Activated naive CD8-positive, alpha-beta T cell treated with anti-CD3 and anti-CD28 coated beads, Interleukin-2, amount 10 ng/mL, durations not matched to agents 7 days and 5 days (primary cell): ENCODE results near the gene HMCN1. TPM values are rescaled to one million over a fixed set of nuclear protein-coding genes. Genes with fewer than 3 reads are reported as not detected.
"Not testable (repeated sequence)": the region's sequence is repeated elsewhere in the genome, so short reads cannot be mapped to it uniquely, and the experiment has no call there.

Source experiments
- ATAC-seq: fragments of 150-1000 bp; cut with Tn5 transposase; one replicate; pipeline ENCODE4 v1.10.0; 2021; ENCODE audit warnings: low read depth, moderate library complexity
- POLR2A ChIA-PET: fragments of 350-600 bp; sonication (Branson Sonifier 250); formaldehyde crosslinking; loops from one replicate; lab custom pipeline; 2021; ENCODE audit warnings: antibody characterized with exemption; lab: Charles Lee
- DNase-seq: peaks from one replicate; pipeline ENCODE4 v3.0.0; 2021
- H3K27ac Mint-ChIP-seq: one replicate; pipeline ENCODE4 v1.8.0; 2022; ENCODE audit warnings: mild to moderate bottlenecking, mixed read lengths
- H3K27me3 Mint-ChIP-seq: one replicate; pipeline ENCODE4 v1.8.0; 2022; ENCODE audit warnings: mild to moderate bottlenecking, moderate library complexity, mixed read lengths
- H3K36me3 Mint-ChIP-seq: one replicate; pipeline ENCODE4 v1.8.0; 2021; ENCODE audit warnings: mild to moderate bottlenecking, mixed read lengths
- H3K4me1 Mint-ChIP-seq: one replicate; pipeline ENCODE4 v1.8.0; 2021; ENCODE audit warnings: mixed read lengths
- H3K4me3 Mint-ChIP-seq: one replicate; pipeline ENCODE4 v1.8.0; 2022; ENCODE audit warnings: mild to moderate bottlenecking, moderate library complexity, mixed read lengths
- H3K9me3 Mint-ChIP-seq: one replicate; pipeline ENCODE4 v1.8.0; 2021; ENCODE audit warnings: mixed read lengths
- total RNA-seq, 2 experiments: library from RNA; stranded (reverse); gene quantifications; one replicate each; pipeline ENCODE4 v1.2.3, GENCODE V29; 2021

HMCN1 gene
- total RNA-seq, 2 experiments from 2014 or later, result 0.34 to 0.55 TPM

GRCh38 chr1:185794495-185794894, 60.3 kb downstream of the HMCN1 start:
- ATAC-seq, H3K27me3 Mint-ChIP-seq, DNase-seq, H3K27ac Mint-ChIP-seq, POLR2A ChIA-PET, H3K4me3 Mint-ChIP-seq, H3K36me3 Mint-ChIP-seq, H3K9me3 Mint-ChIP-seq, H3K4me1 Mint-ChIP-seq: not testable (repeated sequence)

DNA sequence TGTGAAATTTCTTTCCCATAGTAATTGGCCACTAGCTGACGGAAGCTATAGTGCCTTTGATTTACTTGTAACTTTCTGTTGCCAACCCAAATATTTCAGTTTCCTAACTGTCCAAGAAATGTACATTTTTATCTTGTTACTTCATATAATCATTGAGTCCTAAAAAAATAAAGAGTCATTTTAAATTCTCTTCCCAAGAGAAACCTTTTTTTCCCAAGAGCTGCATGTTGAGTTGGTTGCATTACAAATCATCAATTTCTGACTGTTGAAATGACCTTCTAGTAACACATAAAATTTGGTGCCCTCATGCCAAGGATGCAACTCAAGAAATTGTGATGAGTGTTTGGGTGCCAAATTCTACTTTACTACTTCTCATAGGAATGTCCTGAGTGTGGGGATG, 61.0 kb downstream of the HMCN1 start:
- H3K27ac Mint-ChIP-seq, result no peak overlapping the region
- H3K27me3 Mint-ChIP-seq, result no peaks in the 10 kb centered on the region
- POLR2A ChIA-PET, result no interaction called here
- H3K36me3 Mint-ChIP-seq, result no peaks in the 10 kb centered on the region
- H3K9me3 Mint-ChIP-seq, result peaks cover 4% of the 10 kb centered on the region
- DNase-seq (no peak), ATAC-seq (no peak)
- no peaks in the 10 kb centered on the region for H3K4me1 Mint-ChIP-seq
- no peak overlapping the region for H3K4me3 Mint-ChIP-seq

- no peak overlapping the region for H3K27ac Mint-ChIP-seq
- peaks cover 4% of the 10 kb centered on the region for H3K9me3 Mint-ChIP-seq
- no peak for ATAC-seq
- DNase-seq, result no peak
- H3K4me1 Mint-ChIP-seq, result no peaks in the 10 kb centered on the region
- no peak overlapping the region for H3K4me3 Mint-ChIP-seq
- POLR2A ChIA-PET, result no interaction called here
- peaks cover 4% of the 10 kb centered on the region for H3K27me3 Mint-ChIP-seq
- H3K36me3 Mint-ChIP-seq, result no peaks in the 10 kb centered on the region
Measured at GRCh38 chr1:185798505-185798904, 64.3 kb downstream of the HMCN1 start.

DNA sequence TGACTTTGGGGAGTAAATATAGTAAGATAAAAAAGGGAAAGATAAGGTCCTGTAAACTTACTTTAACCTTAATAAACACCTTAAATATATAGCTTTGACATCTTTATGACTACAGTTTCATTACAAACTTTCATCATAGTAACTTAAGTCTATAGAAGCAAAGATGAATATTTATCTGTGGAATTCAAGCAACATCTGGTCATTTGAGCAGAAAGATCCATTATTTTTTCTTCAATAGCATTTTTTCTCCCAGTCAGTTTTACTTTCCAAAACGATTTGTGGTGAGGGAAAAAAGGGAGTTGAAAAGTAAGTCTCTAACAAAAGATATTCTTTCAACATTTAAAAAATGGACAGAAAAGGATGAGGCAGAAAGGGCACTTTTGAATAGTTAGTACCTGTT, 69.0 kb downstream of the HMCN1 start:
- H3K27ac Mint-ChIP-seq, result no peak overlapping the region
- no peaks in the 10 kb centered on the region for H3K36me3 Mint-ChIP-seq
- H3K4me3 Mint-ChIP-seq, result no peak overlapping the region
- POLR2A ChIA-PET, result no interaction called here
- DNase-seq, result no peak
- no peak for ATAC-seq
- no peaks in the 10 kb centered on the region for H3K9me3 Mint-ChIP-seq
- peaks cover 18% of the 10 kb centered on the region for H3K27me3 Mint-ChIP-seq
- no peaks in the 10 kb centered on the region for H3K4me1 Mint-ChIP-seq

DNA sequence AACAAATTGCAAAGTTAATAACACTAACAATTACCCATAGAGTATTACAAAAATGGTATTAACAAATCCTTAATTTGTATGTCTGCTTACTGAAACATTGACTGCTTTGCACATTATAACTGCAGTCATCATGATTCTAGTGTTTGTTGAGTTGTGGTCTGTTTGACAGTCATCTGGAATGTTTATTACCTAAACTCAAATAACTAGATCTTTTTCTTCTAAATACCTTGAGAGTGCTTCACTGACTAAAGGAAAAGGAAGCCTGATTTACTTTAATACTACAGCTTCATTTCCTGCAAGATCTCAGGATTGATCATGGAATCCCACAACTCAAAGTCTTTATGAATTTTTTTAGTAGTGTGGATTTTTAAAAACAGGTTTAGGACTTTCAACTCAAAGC, 70.0 kb downstream of the HMCN1 start:
- no peak for ATAC-seq
- Mint-ChIP-seq H3K4me1 (no peaks in the 10 kb centered on the region), H3K27me3 (peaks cover 18% of the 10 kb centered on the region), H3K4me3 (no peak overlapping the region), H3K36me3 (no peaks in the 10 kb centered on the region), H3K27ac (no peak overlapping the region), H3K9me3 (no peaks in the 10 kb centered on the region)
- POLR2A ChIA-PET, result no interaction called here
- no peak for DNase-seq

DNA sequence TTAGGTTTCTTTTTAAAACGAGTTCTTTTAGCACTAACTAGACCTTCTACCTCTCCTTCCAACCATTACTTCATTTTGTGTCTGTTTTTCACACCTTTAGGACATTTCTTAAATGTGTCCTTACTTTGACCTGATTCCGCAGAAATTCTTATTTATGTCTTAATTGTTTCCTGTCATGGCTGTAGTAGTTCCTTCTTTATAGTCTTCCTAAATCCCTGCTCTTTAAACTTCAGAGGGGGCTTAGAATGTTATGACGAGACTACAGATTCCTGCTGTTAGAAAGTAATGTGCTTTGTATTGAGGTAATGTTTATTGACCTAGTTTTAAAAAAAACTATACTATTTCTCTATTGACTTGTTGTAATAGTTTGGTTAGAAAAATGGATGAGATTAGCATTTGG, 70.4 kb downstream of the HMCN1 start:
- no peaks in the 10 kb centered on the region for H3K4me1 Mint-ChIP-seq
- H3K9me3 Mint-ChIP-seq, result no peaks in the 10 kb centered on the region
- ATAC-seq (no peak), DNase-seq (no peak)
- H3K27me3 Mint-ChIP-seq, result peaks cover 18% of the 10 kb centered on the region
- no peak overlapping the region for H3K4me3 Mint-ChIP-seq
- no peak overlapping the region for H3K27ac Mint-ChIP-seq
- no peaks in the 10 kb centered on the region for H3K36me3 Mint-ChIP-seq
- POLR2A ChIA-PET, result no interaction called here

DNA sequence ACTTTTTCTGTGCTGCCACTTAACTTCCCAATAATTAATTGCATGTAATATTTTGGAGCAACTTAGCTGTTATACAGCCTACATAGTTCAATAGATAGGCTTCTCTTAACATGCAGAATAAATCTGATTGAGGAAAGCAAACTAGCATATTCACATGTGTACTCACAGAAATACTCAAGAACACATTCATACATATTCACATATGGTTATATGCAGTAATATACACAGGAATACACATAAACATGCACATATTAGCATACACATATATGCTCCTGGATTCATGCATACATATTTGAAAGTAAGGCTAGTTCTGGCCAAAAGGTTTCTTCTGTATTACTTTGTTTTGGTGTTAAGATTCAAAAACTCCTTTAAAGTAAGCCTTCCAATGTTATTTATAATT, 73.1 kb downstream of the HMCN1 start:
- POLR2A ChIA-PET, result no interaction called here
- H3K36me3 Mint-ChIP-seq, result no peaks in the 10 kb centered on the region
- H3K27me3 Mint-ChIP-seq, result peaks cover 18% of the 10 kb centered on the region
- H3K4me3 Mint-ChIP-seq, result no peak overlapping the region
- H3K27ac Mint-ChIP-seq, result no peak overlapping the region
- H3K4me1 Mint-ChIP-seq, result no peaks in the 10 kb centered on the region
- no peak for ATAC-seq
- no peaks in the 10 kb centered on the region for H3K9me3 Mint-ChIP-seq
- no peak for DNase-seq

GRCh38 chr1:185808631-185809030, 74.4 kb downstream of the HMCN1 start:
- Mint-ChIP-seq H3K27ac (no peak overlapping the region), H3K4me1 (no peaks in the 10 kb centered on the region), H3K4me3 (no peak overlapping the region), H3K27me3 (peaks cover 13% of the 10 kb centered on the region), H3K9me3 (no peaks in the 10 kb centered on the region), H3K36me3 (no peaks in the 10 kb centered on the region)
- no peak for ATAC-seq
- POLR2A ChIA-PET, result no interaction called here
- DNase-seq, result no peak

GRCh38 chr1:185811073-185811709, 77.0 kb downstream of the HMCN1 start:
- Mint-ChIP-seq H3K9me3 (no peaks in the 10 kb centered on the region), H3K27ac (no peak overlapping the region), H3K4me1 (no peaks in the 10 kb centered on the region)

DNA sequence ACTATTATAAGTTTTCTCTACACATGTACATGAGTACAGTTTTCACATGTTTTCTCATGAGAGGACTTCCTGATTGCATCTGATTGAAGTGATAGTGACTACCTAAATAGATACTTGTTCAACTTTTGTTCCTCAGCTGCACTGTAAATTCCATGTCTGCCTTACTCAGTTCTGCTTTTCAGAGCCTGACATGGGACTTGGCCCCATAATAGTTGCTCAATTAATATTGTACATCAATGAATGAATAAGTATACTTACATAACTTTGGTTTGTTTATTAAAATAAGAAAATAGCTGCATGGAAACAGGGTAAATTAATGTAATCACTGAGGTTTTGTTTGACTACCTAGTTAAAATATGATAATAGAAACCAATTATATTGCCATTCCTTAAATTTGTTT, 78.7 kb downstream of the HMCN1 start:
- Mint-ChIP-seq H3K36me3 (no peaks in the 10 kb centered on the region), H3K4me3 (no peak overlapping the region), H3K9me3 (no peaks in the 10 kb centered on the region), H3K27me3 (no peaks in the 10 kb centered on the region), H3K27ac (no peak overlapping the region), H3K4me1 (no peaks in the 10 kb centered on the region)
- ATAC-seq (no peak), DNase-seq (no peak)
- POLR2A ChIA-PET, result no interaction called here

More at GRCh38 chr1:185811073-185811709, 77.0 kb downstream of the HMCN1 start:
- no peak for ATAC-seq
- no peak for DNase-seq
- H3K36me3 Mint-ChIP-seq, result no peaks in the 10 kb centered on the region
- H3K27me3 Mint-ChIP-seq, result no peaks in the 10 kb centered on the region
- POLR2A ChIA-PET, result no interaction called here
- H3K4me3 Mint-ChIP-seq, result no peak overlapping the region

GRCh38 chr1:185813401-185813979, 79.3 kb downstream of the HMCN1 start:
- Mint-ChIP-seq H3K36me3 (no peaks in the 10 kb centered on the region), H3K27me3 (no peaks in the 10 kb centered on the region), H3K27ac (no peak overlapping the region), H3K4me1 (no peaks in the 10 kb centered on the region), H3K9me3 (no peaks in the 10 kb centered on the region), H3K4me3 (no peak overlapping the region)
- no peak for ATAC-seq
- DNase-seq, result no peak
- POLR2A ChIA-PET, result no interaction called here

- H3K27me3 Mint-ChIP-seq, result peaks cover under 1% of the 10 kb centered on the region
- no peaks in the 10 kb centered on the region for H3K36me3 Mint-ChIP-seq
- ATAC-seq (no peak), DNase-seq (no peak)
- POLR2A ChIA-PET, result no interaction called here
- no peaks in the 10 kb centered on the region for H3K9me3 Mint-ChIP-seq
- no peak overlapping the region for H3K27ac Mint-ChIP-seq
- H3K4me1 Mint-ChIP-seq, result no peaks in the 10 kb centered on the region
- H3K4me3 Mint-ChIP-seq, result no peak overlapping the region
Measured at GRCh38 chr1:185816460-185816859, 82.3 kb downstream of the HMCN1 start.

GRCh38 chr1:185819798-185820197, 85.6 kb downstream of the HMCN1 start:
- H3K9me3 Mint-ChIP-seq, result no peaks in the 10 kb centered on the region
- H3K4me1 Mint-ChIP-seq, result no peaks in the 10 kb centered on the region
- H3K27me3 Mint-ChIP-seq, result peaks cover 11% of the 10 kb centered on the region
- POLR2A ChIA-PET, result no interaction called here
- ATAC-seq, result no peak
- H3K36me3 Mint-ChIP-seq, result no peaks in the 10 kb centered on the region
- no peak overlapping the region for H3K4me3 Mint-ChIP-seq
- no peak for DNase-seq
- H3K27ac Mint-ChIP-seq, result no peak overlapping the region

DNA sequence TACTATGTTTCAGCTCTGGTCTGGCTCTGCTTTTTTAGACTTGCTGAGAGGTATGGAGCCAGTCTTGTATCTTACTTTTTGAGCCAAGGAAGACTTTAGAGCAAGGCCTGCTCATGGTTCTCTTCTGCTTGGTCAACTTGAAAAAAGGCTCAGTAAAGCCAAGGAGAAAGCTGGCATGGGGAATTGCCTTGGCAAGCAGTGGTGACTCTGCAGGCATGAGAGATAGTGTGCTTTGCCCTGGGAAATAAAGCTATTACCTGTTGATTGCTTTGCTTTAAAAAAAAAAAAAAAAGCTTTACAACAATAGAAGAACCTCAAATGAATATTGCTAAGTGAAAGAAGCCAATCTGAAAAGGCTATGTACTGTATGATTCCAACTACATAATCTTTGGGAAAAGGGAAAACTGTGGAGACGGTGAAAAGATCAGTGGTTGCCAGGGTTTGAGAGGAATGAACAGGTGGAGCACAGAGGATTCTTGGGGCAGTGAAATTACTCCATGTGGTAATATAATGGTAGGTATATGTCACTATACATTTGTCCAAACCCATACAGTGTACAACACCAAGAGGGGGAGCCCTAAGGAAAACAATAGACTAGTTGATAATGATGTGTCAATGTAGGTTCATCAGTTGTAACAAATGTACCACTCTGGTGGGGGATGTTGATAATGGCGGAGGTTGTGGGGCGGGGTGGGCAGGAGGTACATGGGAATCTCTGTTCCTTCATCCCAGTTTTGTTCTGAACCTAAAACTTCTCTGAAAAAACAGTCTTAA, 87.6 kb downstream of the HMCN1 start:
- Mint-ChIP-seq H3K27me3 (peaks cover 11% of the 10 kb centered on the region), H3K4me1 (no peaks in the 10 kb centered on the region), H3K4me3 (no peak overlapping the region), H3K27ac (no peak overlapping the region), H3K9me3 (no peaks in the 10 kb centered on the region), H3K36me3 (no peaks in the 10 kb centered on the region)
- POLR2A ChIA-PET, result no interaction called here
- ATAC-seq (no peak), DNase-seq (no peak)
